Transverse colon (tissue), 3 donors: ENCODE measurements around the gene DYNC1LI2.

Source experiments
- CTCF ChIP-seq, 5 experiments: fragments of 200-600 bp in 3 of 5; fragments of 450-650 bp in 2 of 5; sonication (generic) in 3 of 5; IDR thresholded peaks; 1 replicate in 2 of 5; 2 replicates in 3 of 5; pipeline ENCODE4 v1.5.1; 2016 to 2017; ENCODE audit warnings: antibody characterized with exemption in 5 of 5, inconsistent platforms in 3 of 5, mild to moderate bottlenecking in 2 of 5, moderate library complexity in 1 of 5
- EP300 ChIP-seq: sonication (generic); formaldehyde crosslinking; IDR thresholded peaks from one replicate; pipeline ENCODE4 v1.6.1; 2017; ENCODE audit warnings: antibody characterized with exemption, low read depth
- POLR2A ChIP-seq: fragments of 450-650 bp; IDR thresholded peaks from one replicate; pipeline ENCODE4 v1.6.1; 2016; ENCODE audit warnings: antibody characterized with exemption, mild to moderate bottlenecking, moderate library complexity

GRCh38 chr16:66677179-66677578 is 74.2 kb downstream of the DYNC1LI2 start:
- TF ChIP-seq CTCF (IDR thresholded peaks at IDR 0.05) (no peak), POLR2A (no peak), EP300 (no peak)
